CD4-positive, CD25-positive, alpha-beta regulatory T cell (primary cell): ENCODE results near the gene MCL1. TPM values are rescaled to one million over a fixed set of nuclear protein-coding genes. Genes with fewer than 3 reads are reported as not detected.
A peak's percentile ranks its signal among the peaks of the same experiment; 100 is the strongest.
"Not testable (repeated sequence)": the region's sequence is repeated elsewhere in the genome, so short reads cannot be mapped to it uniquely, and the experiment has no call there.

Experiments used
- ATAC-seq, 2 donors: fragments of 150-1000 bp; cut with Tn5 transposase; one replicate each; pipeline ENCODE4 v1.10.0; 2021; ENCODE audit warnings: low read depth in 2 of 2, moderate number of reproducible peaks in 2 of 2, moderate library complexity in 1 of 2
- DNase-seq, 3 donors: peaks; one replicate each; pipeline versions ENCODE4 v3.0.0 to v3.0.0-alpha.2; 2012 to 2022; ENCODE audit warnings: mixed read lengths in 1 of 3
- H3K27ac ChIP-seq: one replicate; pipeline ENCODE4 v1.7.0; 2013; ENCODE audit warnings: mild to moderate bottlenecking, low read length; ENCODE audit not compliant: insufficient read depth, poor library complexity, severe bottlenecking
- H3K27me3 ChIP-seq: one replicate; pipeline ENCODE4 v1.7.0; 2013; ENCODE audit warnings: low read length; ENCODE audit not compliant: control insufficient read depth, insufficient read depth
- H3K36me3 ChIP-seq: one replicate; pipeline ENCODE4 v1.7.0; 2013; ENCODE audit warnings: mild to moderate bottlenecking, low read length, moderate library complexity; ENCODE audit not compliant: control insufficient read depth, insufficient read depth
- H3K4me1 ChIP-seq: 2 replicates; pipeline ENCODE4 v1.7.0; 2013; ENCODE audit warnings: mild to moderate bottlenecking, low read length; ENCODE audit not compliant: insufficient read depth, control insufficient read depth, poor library complexity, severe bottlenecking
- H3K4me3 ChIP-seq: one replicate; pipeline ENCODE4 v1.7.0; 2013; ENCODE audit warnings: low read depth, mild to moderate bottlenecking, low read length, moderate library complexity
- H3K9me3 ChIP-seq, 2 experiments: 1 replicate in 1 of 2; 2 replicates in 1 of 2; pipeline ENCODE4 v1.7.0; 2013; ENCODE audit warnings: low read length in 2 of 2, mild to moderate bottlenecking in 1 of 2, moderate library complexity in 1 of 2; ENCODE audit not compliant: control insufficient read depth in 2 of 2
- H3K27ac Mint-ChIP-seq, 3 donors: one replicate each; pipeline ENCODE4 v1.8.0; 2020 to 2022; ENCODE audit warnings: mild to moderate bottlenecking in 3 of 3, mixed read lengths in 3 of 3, moderate library complexity in 2 of 3
- H3K27me3 Mint-ChIP-seq: one replicate; pipeline ENCODE4 v1.8.0; 2022; ENCODE audit warnings: mild to moderate bottlenecking, mixed read lengths
- H3K36me3 Mint-ChIP-seq: one replicate; pipeline ENCODE4 v1.8.0; 2020; ENCODE audit warnings: mixed read lengths
- H3K4me1 Mint-ChIP-seq, 4 donors: one replicate each; pipeline ENCODE4 v1.8.0; 2020 to 2022; ENCODE audit warnings: mixed read lengths in 4 of 4, mild to moderate bottlenecking in 1 of 4
- H3K4me3 Mint-ChIP-seq, 4 donors: one replicate each; pipeline ENCODE4 v1.8.0; 2020 to 2022; ENCODE audit warnings: mild to moderate bottlenecking in 4 of 4, mixed read lengths in 4 of 4, moderate library complexity in 3 of 4
- H3K9me3 Mint-ChIP-seq, 7 donors: one replicate each; pipeline ENCODE4 v1.8.0; 2020 to 2022; ENCODE audit warnings: mixed read lengths in 7 of 7, mild to moderate bottlenecking in 3 of 7, moderate library complexity in 2 of 7
- polyA plus RNA-seq, 4 donors: library from polyadenylated mRNA; unstranded; fragments of 300-500 nt; fragmentation: Illumina TruSeq; gene quantifications; one replicate each; pipeline ENCODE4 v1.2.3, GENCODE V29; 2021
- total RNA-seq: library from RNA; stranded (reverse); gene quantifications from one replicate; pipeline ENCODE4 v1.2.3, GENCODE V29; 2022

Gene MCL1
- total and polyA plus RNA-seq, 5 donors from 2014 or later: 167 to 764 (median 184) TPM

GRCh38 chr1:150575072-150575489 is 4.3 kb downstream of the MCL1 start:
- DNase-seq (no peak), ATAC-seq (no peak)
- H3K27ac Mint-ChIP-seq: peak overlapping the region; percentile 85 to 97 (median 88)
- H3K4me3 Mint-ChIP-seq: peak overlapping the region; percentile 98 to 100 (median 99)
- peaks cover 9% of the 10 kb centered on the region for H3K27me3 Mint-ChIP-seq
- H3K4me1 Mint-ChIP-seq: peaks cover 1 to 51% (median 32%) of the 10 kb centered on the region in 4 donors
- H3K36me3 Mint-ChIP-seq: peaks cover 74% of the 10 kb centered on the region
- Histone ChIP-seq H3K9me3 (no peaks in the 10 kb centered on the region), H3K36me3 (peaks cover 67% of the 10 kb centered on the region), H3K4me3 (peak overlapping the region; percentile 99), H3K4me1 (peaks cover 59% of the 10 kb centered on the region), H3K27ac (peak overlapping the region; percentile 82), H3K27me3 (no peaks in the 10 kb centered on the region)
- peaks cover 0 to 3% (median 0%) of the 10 kb centered on the region in 7 donors for H3K9me3 Mint-ChIP-seq

GRCh38 chr1:150574260-150575071 is 4.9 kb downstream of the MCL1 start:
- Histone ChIP-seq H3K27ac (peak overlapping the region; percentile 82), H3K4me3 (peak overlapping the region; percentile 99), H3K27me3 (no peaks in the 10 kb centered on the region), H3K36me3 (peaks cover 72% of the 10 kb centered on the region), H3K4me1 (peaks cover 62% of the 10 kb centered on the region), H3K9me3 (no peaks in the 10 kb centered on the region)
- peak overlapping the region; percentile 98 to 100 (median 99) for H3K4me3 Mint-ChIP-seq
- peaks cover 9% of the 10 kb centered on the region for H3K27me3 Mint-ChIP-seq
- peaks cover 5 to 53% (median 35%) of the 10 kb centered on the region in 4 donors for H3K4me1 Mint-ChIP-seq
- ATAC-seq (no peak), DNase-seq (peak in 1 of 3 donors; percentile 34)
- H3K36me3 Mint-ChIP-seq: peaks cover 78% of the 10 kb centered on the region
- H3K9me3 Mint-ChIP-seq: peaks cover 0 to 3% (median 0%) of the 10 kb centered on the region in 7 donors
- H3K27ac Mint-ChIP-seq: peak overlapping the region; percentile 88 to 97 (median 88)

GRCh38 chr1:150573648-150574071 is 5.8 kb downstream of the MCL1 start:
- Histone ChIP-seq H3K4me3 (peak overlapping the region; percentile 99), H3K36me3 (peaks cover 70% of the 10 kb centered on the region), H3K4me1 (peaks cover 70% of the 10 kb centered on the region), H3K27ac (peak overlapping the region; percentile 82)
- H3K9me3 ChIP-seq, H3K9me3 Mint-ChIP-seq, H3K27me3 ChIP-seq, ATAC-seq, H3K27me3 Mint-ChIP-seq: not testable (repeated sequence)
- Mint-ChIP-seq H3K27ac (peak overlapping the region; percentile 88 to 97 (median 97)), H3K4me3 (peak overlapping the region; percentile 98 to 100 (median 99)), H3K4me1 (peaks cover 5 to 62% (median 42%) of the 10 kb centered on the region in 4 donors), H3K36me3 (peaks cover 77% of the 10 kb centered on the region)
- DNase-seq: peak in 1 of 3 donors; percentile 38

GRCh38 chr1:150572918-150573647 is 6.3 kb downstream of the MCL1 start:
- peak overlapping the region; percentile 82 for H3K27ac ChIP-seq
- Mint-ChIP-seq H3K36me3 (peaks cover 73% of the 10 kb centered on the region), H3K4me1 (peaks cover 5 to 67% (median 46%) of the 10 kb centered on the region in 4 donors), H3K9me3 (peaks cover 0 to 2% (median 0%) of the 10 kb centered on the region in 7 donors), H3K27me3 (peaks cover 5% of the 10 kb centered on the region), H3K4me3 (peak overlapping the region; percentile 98 to 100 (median 99)), H3K27ac (peak overlapping the region; percentile 88 to 97 (median 97))
- peaks cover 64% of the 10 kb centered on the region for H3K36me3 ChIP-seq
- no peaks in the 10 kb centered on the region for H3K27me3 ChIP-seq
- H3K4me1 ChIP-seq: peaks cover 76% of the 10 kb centered on the region
- DNase-seq (peak in 1 of 3 donors; percentile 45), ATAC-seq (no peak)
- no peaks in the 10 kb centered on the region for H3K9me3 ChIP-seq
- H3K4me3 ChIP-seq: peak overlapping the region; percentile 99

- peak in 1 of 3 donors; percentile 60 for DNase-seq
- peaks cover 31% of the 10 kb centered on the region for H3K36me3 Mint-ChIP-seq
- no peaks in the 10 kb centered on the region for H3K9me3 ChIP-seq
These were observed 10.8 kb downstream of the MCL1 start for GRCh38 chr1:150568594-150568966.

GRCh38 chr1:150567717-150568593 is 11.5 kb downstream of the MCL1 start:
- peak overlapping the region; percentile 95 to 100 (median 97) for H3K27ac Mint-ChIP-seq
- H3K4me1 Mint-ChIP-seq: peaks cover 18 to 93% (median 67%) of the 10 kb centered on the region in 4 donors
- Histone ChIP-seq H3K27me3 (no peaks in the 10 kb centered on the region), H3K27ac (peak overlapping the region; percentile 82), H3K36me3 (peaks cover 15% of the 10 kb centered on the region), H3K9me3 (no peaks in the 10 kb centered on the region), H3K4me1 (peaks cover 99% of the 10 kb centered on the region), H3K4me3 (peak overlapping the region; percentile 93)
- H3K9me3 Mint-ChIP-seq: no peaks in the 10 kb centered on the region
- no peaks in the 10 kb centered on the region for H3K27me3 Mint-ChIP-seq
- DNase-seq (no peak), ATAC-seq (peak; percentile 11 to 23)
- H3K4me3 Mint-ChIP-seq: peak overlapping the region; percentile 88 to 100 (median 94)
- peaks cover 27% of the 10 kb centered on the region for H3K36me3 Mint-ChIP-seq

More at GRCh38 chr1:150568594-150568966, 10.8 kb downstream of the MCL1 start:
- Mint-ChIP-seq H3K4me3 (peak overlapping the region; percentile 88 to 100 (median 94)), H3K9me3 (no peaks in the 10 kb centered on the region), H3K4me1 (peaks cover 15 to 93% (median 64%) of the 10 kb centered on the region in 4 donors), H3K27ac (peak overlapping the region; percentile 95 to 100 (median 97)), H3K27me3 (no peaks in the 10 kb centered on the region)
- Histone ChIP-seq H3K27me3 (no peaks in the 10 kb centered on the region), H3K27ac (peak overlapping the region; percentile 82), H3K4me1 (peaks cover 99% of the 10 kb centered on the region), H3K36me3 (peaks cover 21% of the 10 kb centered on the region), H3K4me3 (peak overlapping the region; percentile 93)
- no peak for ATAC-seq

GRCh38 chr1:150567341-150567716 is 12.1 kb downstream of the MCL1 start:
- peak; percentile 50 to 51 for ATAC-seq
- H3K9me3 Mint-ChIP-seq: no peaks in the 10 kb centered on the region
- peaks cover 22% of the 10 kb centered on the region for H3K36me3 Mint-ChIP-seq
- Histone ChIP-seq H3K9me3 (no peaks in the 10 kb centered on the region), H3K27me3 (no peaks in the 10 kb centered on the region), H3K27ac (peak overlapping the region; percentile 82), H3K4me3 (peak overlapping the region; percentile 93), H3K4me1 (peaks cover 99% of the 10 kb centered on the region), H3K36me3 (peaks cover 9% of the 10 kb centered on the region)
- peak overlapping the region; percentile 88 to 100 (median 94) for H3K4me3 Mint-ChIP-seq
- DNase-seq: peak in 2 of 3 donors; percentile 85 to 96
- H3K4me1 Mint-ChIP-seq: peaks cover 18 to 94% (median 63%) of the 10 kb centered on the region in 4 donors
- H3K27ac Mint-ChIP-seq: peak overlapping the region; percentile 95 to 100 (median 97)
- no peaks in the 10 kb centered on the region for H3K27me3 Mint-ChIP-seq
